B cell (primary cell): Measurements from ENCODE around the gene LRRK2. TPM values are rescaled to one million over a fixed set of nuclear protein-coding genes. Genes with fewer than 3 reads are reported as not detected.

ENCODE experiments used
- ATAC-seq: fragments of 200-7000 bp; cut with Tn5 transposase; one replicate; pipeline ENCODE4 v1.10.0; 2021; ENCODE audit warnings: low read depth, mild to moderate bottlenecking, moderate number of reproducible peaks, moderate library complexity
- CTCF ChIA-PET: fragments of 350-600 bp; sonication (Branson Sonifier 250); formaldehyde crosslinking; loops from one replicate; lab custom pipeline; 2021; ENCODE audit warnings: antibody characterized with exemption, inconsistent platforms; lab: Charles Lee
- POLR2A ChIA-PET: fragments of 350-600 bp; sonication (Branson Sonifier 250); formaldehyde crosslinking; loops from one replicate; lab custom pipeline; 2021; ENCODE audit warnings: antibody characterized with exemption; lab: Charles Lee
- DNase-seq: peaks from one replicate; pipeline ENCODE4 v3.0.0; 2013
- H2AFZ ChIP-seq: 2 replicates; pipeline ENCODE4 v1.6.1; 2012; ENCODE audit warnings: mild to moderate bottlenecking, low read depth, low read length; ENCODE audit not compliant: insufficient read depth, poor library complexity, severe bottlenecking
- H3K27ac ChIP-seq, 2 donors: 1 replicate in 1 of 2; 2 replicates in 1 of 2; pipeline ENCODE4 v1.5.1; 2012 to 2013; ENCODE audit warnings: low read length in 2 of 2, mild to moderate bottlenecking in 2 of 2, moderate library complexity in 1 of 2
- H3K27me3 ChIP-seq, 4 experiments: fragments of 200-600 bp in 1 of 4; sonication (generic) in 1 of 4; replicated peaks in 1 of 4; 1 replicate in 2 of 4; 2 replicates in 2 of 4; pipeline versions ENCODE4 v1.6.1 to v1.7.0; 2013 to 2016; ENCODE audit warnings: low read length in 3 of 4, mild to moderate bottlenecking in 2 of 4, mixed read lengths in 1 of 4, moderate library complexity in 1 of 4; ENCODE audit not compliant: insufficient read depth in 4 of 4, control insufficient read depth in 3 of 4; ENCODE audit errors: control extremely low read depth in 1 of 4
- H3K36me3 ChIP-seq, 2 experiments: replicated peaks in 1 of 2; 1 replicate in 1 of 2; 2 replicates in 1 of 2; pipeline versions ENCODE4 v1.6.1 to v1.7.1; 2013; ENCODE audit warnings: low read length in 1 of 2; ENCODE audit not compliant: insufficient read depth in 2 of 2, control insufficient read depth in 1 of 2; ENCODE audit errors: control extremely low read depth in 1 of 2, extremely low read depth in 1 of 2
- H3K4me1 ChIP-seq, 2 donors: fragments of 200-600 bp in 1 of 2; sonication (generic) in 1 of 2; 1 replicate in 1 of 2; 2 replicates in 1 of 2; pipeline versions ENCODE4 v1.5.1 to v1.6.1; 2013 to 2017; ENCODE audit warnings: low read length in 2 of 2; ENCODE audit not compliant: control insufficient read depth in 2 of 2, insufficient read depth in 2 of 2
- H3K4me2 ChIP-seq: replicated peaks from 2 replicates; pipeline ENCODE3; 2012; ENCODE audit warnings: mild to moderate bottlenecking, low read depth, low read length; ENCODE audit not compliant: poor library complexity, severe bottlenecking
- H3K4me3 ChIP-seq, 5 experiments: fragments of 200-600 bp in 1 of 5; sonication (generic) in 1 of 5; 1 replicate in 3 of 5; 2 replicates in 2 of 5; pipeline versions ENCODE4 v1.5.1 to v1.7.0; 2011 to 2016; ENCODE audit warnings: low read length in 4 of 5, mild to moderate bottlenecking in 4 of 5, low read depth in 2 of 5, control low read depth in 1 of 5, moderate library complexity in 1 of 5; ENCODE audit not compliant: insufficient read depth in 1 of 5; ENCODE audit errors: control extremely low read depth in 1 of 5, extremely low read depth in 1 of 5
- H3K79me2 ChIP-seq: fragments of 200-600 bp; sonication (generic); one replicate; pipeline ENCODE4 v1.6.0; 2016; ENCODE audit warnings: low read length; ENCODE audit not compliant: control insufficient read depth, insufficient read depth
- H3K9ac ChIP-seq: fragments of 200-600 bp; sonication (generic); 2 replicates; pipeline ENCODE4 v1.6.1; 2017; ENCODE audit warnings: mild to moderate bottlenecking, low read length, moderate library complexity
- H3K9me3 ChIP-seq, 3 donors: one replicate each; pipeline versions ENCODE4 v1.6.1 to v1.7.1; 2013; ENCODE audit warnings: low read length in 2 of 3; ENCODE audit not compliant: control insufficient read depth in 2 of 3, insufficient read depth in 1 of 3; ENCODE audit errors: control extremely low read depth in 1 of 3
- H4K20me1 ChIP-seq: 2 replicates; pipeline ENCODE4 v1.6.0; 2012; ENCODE audit warnings: mild to moderate bottlenecking, low read length; ENCODE audit not compliant: insufficient read depth, control insufficient read depth, poor library complexity, severe bottlenecking
- H3K27ac Mint-ChIP-seq: one replicate; pipeline ENCODE4 v1.8.0; 2021; ENCODE audit warnings: mixed read lengths
- H3K27me3 Mint-ChIP-seq: one replicate; pipeline ENCODE4 v1.8.0; 2021; ENCODE audit warnings: mixed read lengths
- H3K4me1 Mint-ChIP-seq: one replicate; pipeline ENCODE4 v1.8.0; 2021; ENCODE audit warnings: mixed read lengths
- H3K4me3 Mint-ChIP-seq: one replicate; pipeline ENCODE4 v1.8.0; 2021; ENCODE audit warnings: mixed read lengths
- H3K9me3 Mint-ChIP-seq: one replicate; pipeline ENCODE4 v1.8.0; 2022; ENCODE audit warnings: mixed read lengths; ENCODE audit not compliant: insufficient read depth
- EZH2 ChIP-seq: IDR thresholded peaks from 2 replicates; pipeline ENCODE4 v1.6.1; 2012; ENCODE audit warnings: borderline replicate concordance, low read depth, mild to moderate bottlenecking, moderate library complexity, low read length; ENCODE audit not compliant: insufficient read depth, poor library complexity, severe bottlenecking
- WGBS: methylation state at CpG from one replicate; pipeline ENCODE4 v1.1.5; 2013; ENCODE audit warnings: missing lambda C conversion rate; ENCODE audit not compliant: insufficient coverage; 5-methylcytosine and 5-hydroxymethylcytosine counted together
- intact Hi-C: fragments of 100-400 bp; cut with micrococcal nuclease; formaldehyde crosslinking; loops from one replicate; pipeline ENCODE4 v1.10.0; 2022
- polyA plus RNA-seq: library from polyadenylated mRNA; depleted of rRNA; stranded (reverse); fragments of >200 nt; gene quantifications from 2 replicates; pipeline ENCODE4 v1.2.3, GENCODE V29; 2012
- total RNA-seq, 2 donors: library from RNA; stranded (reverse); fragments of 120-200 nt in 1 of 2; gene quantifications; 1 replicate in 1 of 2; 2 replicates in 1 of 2; pipeline versions ENCODE4 v1.2.3 to v1.2.4, GENCODE V29; 2013 to 2022
- TF ChIP-seq, protein P1 (sequence below): fragments of 200-600 bp; IDR thresholded peaks from one replicate; pipeline ENCODE4 v1.8.0; 2022; ENCODE audit warnings: antibody characterized with exemption, mild to moderate bottlenecking

LRRK2 gene
- total and polyA plus RNA-seq, 2 donors (not counting 1 experiment from before 2014, with no cell fraction given) = 14.1 to 60.2 TPM

DNA sequence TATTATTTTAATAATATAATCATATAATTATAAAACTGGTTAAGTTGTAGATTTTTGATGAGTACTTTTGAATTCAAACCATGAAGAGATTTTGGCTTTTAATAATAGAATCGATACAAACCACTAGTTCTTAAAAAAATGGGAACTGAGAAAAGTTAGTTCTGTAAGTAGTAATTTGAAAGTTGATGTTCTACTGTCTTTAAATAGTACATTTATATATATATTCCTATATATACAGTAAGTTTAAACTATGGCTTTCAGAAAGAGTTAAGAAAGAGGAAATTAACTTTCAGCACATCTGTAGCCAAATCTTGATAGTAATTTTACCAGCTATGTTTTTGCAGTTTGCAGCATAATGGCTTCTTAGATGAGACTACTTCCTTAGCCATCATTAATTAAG, 7.8 kb downstream of the LRRK2 start:
- Histone ChIP-seq H3K4me2 (peak overlapping the region; percentile 61), H3K36me3 (peaks cover 7 to 30% of the 10 kb centered on the region in 2 experiments), H3K9me3 (peaks cover 0 to 2% (median under 1%) of the 10 kb centered on the region in 3 donors), H3K9ac (peak overlapping the region; percentile 24), H2AFZ (no peak overlapping the region), H3K79me2 (peaks cover 69% of the 10 kb centered on the region), H3K27ac (peak overlapping the region in 1 of 2 donors; percentile 66), H4K20me1 (no peaks in the 10 kb centered on the region), H3K4me1 (peaks cover 52 to 57% of the 10 kb centered on the region in 2 donors), H3K4me3 (peak overlapping the region in 1 of 5 experiments; percentile 49), H3K27me3 (no peaks in the 10 kb centered on the region)
- POLR2A ChIA-PET = interaction anchor here (2.7 kb wide), 1 partner anchor 17 kb away, joined by 6 read pairs; no protein-coding TSS in a partner anchor
- Mint-ChIP-seq H3K9me3 (no peaks in the 10 kb centered on the region), H3K4me1 (peaks cover 56% of the 10 kb centered on the region), H3K27me3 (no peaks in the 10 kb centered on the region), H3K4me3 (peak overlapping the region; percentile 17), H3K27ac (peak overlapping the region; percentile 68)
- TF ChIP-seq, protein P1, sequence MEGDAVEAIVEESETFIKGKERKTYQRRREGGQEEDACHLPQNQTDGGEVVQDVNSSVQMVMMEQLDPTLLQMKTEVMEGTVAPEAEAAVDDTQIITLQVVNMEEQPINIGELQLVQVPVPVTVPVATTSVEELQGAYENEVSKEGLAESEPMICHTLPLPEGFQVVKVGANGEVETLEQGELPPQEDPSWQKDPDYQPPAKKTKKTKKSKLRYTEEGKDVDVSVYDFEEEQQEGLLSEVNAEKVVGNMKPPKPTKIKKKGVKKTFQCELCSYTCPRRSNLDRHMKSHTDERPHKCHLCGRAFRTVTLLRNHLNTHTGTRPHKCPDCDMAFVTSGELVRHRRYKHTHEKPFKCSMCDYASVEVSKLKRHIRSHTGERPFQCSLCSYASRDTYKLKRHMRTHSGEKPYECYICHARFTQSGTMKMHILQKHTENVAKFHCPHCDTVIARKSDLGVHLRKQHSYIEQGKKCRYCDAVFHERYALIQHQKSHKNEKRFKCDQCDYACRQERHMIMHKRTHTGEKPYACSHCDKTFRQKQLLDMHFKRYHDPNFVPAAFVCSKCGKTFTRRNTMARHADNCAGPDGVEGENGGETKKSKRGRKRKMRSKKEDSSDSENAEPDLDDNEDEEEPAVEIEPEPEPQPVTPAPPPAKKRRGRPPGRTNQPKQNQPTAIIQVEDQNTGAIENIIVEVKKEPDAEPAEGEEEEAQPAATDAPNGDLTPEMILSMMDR = no peak
- no peak for TF ChIP-seq EZH2
- no peak for DNase-seq
- intact Hi-C loops = no loop called here
- CTCF ChIA-PET = interaction anchor here (0.9 to 1.9 kb wide), 5 partner anchors 8 to 126 kb away, joined by 3 to 6 read pairs (median 3); partner anchors contain the start of genes LRRK2 and SLC2A13
- ATAC-seq = peak; percentile 23
- WGBS = no CpG with 5 or more reads among the region's 1 CpG

DNA sequence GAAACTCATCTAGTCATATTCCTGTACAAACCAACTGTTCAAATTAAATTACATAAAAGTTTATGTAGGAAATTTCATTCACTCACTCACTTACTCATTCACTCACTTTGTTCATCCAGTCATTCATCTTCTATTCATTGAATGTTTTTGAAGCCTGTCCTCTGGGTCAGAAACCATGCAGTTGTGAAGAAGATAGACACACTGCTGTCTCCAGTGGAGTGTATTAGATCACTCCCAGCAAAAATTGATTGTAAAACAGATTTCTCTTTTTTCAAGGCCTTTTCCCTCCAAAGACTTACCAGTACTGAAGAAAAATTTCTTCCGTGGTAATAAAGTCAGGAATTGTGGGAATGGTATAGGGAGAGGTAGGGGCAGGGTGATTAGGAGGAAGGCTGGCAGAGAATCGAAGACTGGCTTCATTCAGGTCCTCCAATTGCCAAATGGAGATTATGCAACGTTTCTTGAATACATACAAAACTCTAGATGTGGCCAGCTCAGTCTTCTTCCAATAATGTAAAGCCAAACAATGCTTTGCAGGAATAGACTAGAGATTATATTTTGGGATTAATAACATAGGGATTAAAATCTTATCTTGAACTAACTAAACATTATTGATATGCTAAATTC, 9.1 kb downstream of the LRRK2 start:
- peak overlapping the region; percentile 30 to 52 for H3K27ac ChIP-seq
- no peaks in the 10 kb centered on the region for H4K20me1 ChIP-seq
- H3K4me2 ChIP-seq = peak overlapping the region; percentile 61
- H3K27me3 ChIP-seq = no peaks in the 10 kb centered on the region
- no peak overlapping the region for H3K4me3 ChIP-seq
- peaks cover 11 to 28% of the 10 kb centered on the region in 2 experiments for H3K36me3 ChIP-seq
- WGBS = no CpG with 5 or more reads among the region's 3 CpGs
- intact Hi-C loops = no loop called here
- no peaks in the 10 kb centered on the region for H3K27me3 Mint-ChIP-seq
- H3K4me3 Mint-ChIP-seq = peak overlapping the region; percentile 30
- peaks cover 47 to 54% of the 10 kb centered on the region in 2 donors for H3K4me1 ChIP-seq
- no peak for DNase-seq
- H3K9me3 Mint-ChIP-seq = no peaks in the 10 kb centered on the region
- POLR2A ChIA-PET = interaction anchor here (0.7 kb wide), 2 partner anchors 16 to 85 kb away, joined by 7 to 10 read pairs; no protein-coding TSS in a partner anchor
- TF ChIP-seq, protein P1 = no peak
- TF ChIP-seq EZH2 = no peak
- peaks cover 74% of the 10 kb centered on the region for H3K79me2 ChIP-seq
- H2AFZ ChIP-seq = no peak overlapping the region
- ATAC-seq = no peak
- no peak overlapping the region for H3K9ac ChIP-seq
- CTCF ChIA-PET = interaction anchor here (1.2 to 1.9 kb wide), 2 partner anchors 78 to 80 kb away, joined by 3 to 6 read pairs; no protein-coding TSS in a partner anchor
- no peaks in the 10 kb centered on the region for H3K9me3 ChIP-seq
- peaks cover 53% of the 10 kb centered on the region for H3K4me1 Mint-ChIP-seq
- H3K27ac Mint-ChIP-seq = peak overlapping the region; percentile 50
